Stimulated activated CD8-positive, alpha-beta memory T cell treated with anti-CD3 and anti-CD28 coated beads, Interleukin-15, amount 100 ng/mL, for 4 hours (primary cell): ENCODE measurements around the gene ESRRA.

Source experiments
- DNase-seq, 2 donors: peaks; one replicate each; pipeline ENCODE4 v3.0.0-alpha.2; 2020; ENCODE audit warnings: low read depth in 2 of 2

Gene ESRRA

DNA sequence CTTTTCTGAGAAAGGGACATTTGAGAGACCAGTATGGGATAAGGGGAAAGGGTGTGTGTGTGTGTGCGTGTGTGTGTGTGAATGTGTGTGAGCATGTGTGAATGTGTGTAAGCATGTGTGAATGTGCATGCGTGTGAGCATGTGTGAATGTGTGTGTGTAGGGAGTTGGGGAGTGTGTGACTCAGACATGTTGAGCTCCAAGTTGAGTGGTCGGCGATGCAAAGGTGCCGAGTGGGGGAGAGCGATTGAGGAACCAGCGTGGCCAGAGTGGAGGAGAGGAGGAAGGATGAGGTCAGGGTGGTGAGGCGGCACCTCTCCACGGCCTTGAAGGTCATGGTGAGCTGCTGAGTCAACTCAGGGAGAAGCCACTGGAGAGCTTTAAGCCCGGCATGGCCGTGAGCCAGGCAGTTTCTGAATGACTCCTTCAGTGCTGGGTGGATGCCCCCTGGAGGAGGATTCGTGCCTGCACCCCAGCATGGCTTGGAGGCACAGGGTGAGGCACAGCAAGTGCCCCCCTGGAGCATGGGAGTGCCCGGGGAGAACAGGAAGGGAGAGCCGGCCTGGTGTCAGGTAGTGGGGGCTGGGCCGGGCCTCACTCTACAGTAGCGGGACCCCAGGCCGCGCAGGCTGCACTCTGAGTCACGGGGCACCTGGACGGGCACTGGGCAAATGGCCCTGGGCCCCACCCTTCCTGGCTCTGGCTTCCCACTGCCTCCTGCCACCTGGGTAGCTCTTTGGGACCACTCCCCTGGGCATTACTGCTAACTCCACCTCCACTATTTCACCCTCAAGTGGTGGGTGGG is 26.4 kb downstream of the ESRRA start:
- DNase-seq, result peak; percentile 46 to 50

GRCh38 chr11:64333556-64333955 is 28.2 kb downstream of the ESRRA start:
- DNase-seq, result no peak

DNA sequence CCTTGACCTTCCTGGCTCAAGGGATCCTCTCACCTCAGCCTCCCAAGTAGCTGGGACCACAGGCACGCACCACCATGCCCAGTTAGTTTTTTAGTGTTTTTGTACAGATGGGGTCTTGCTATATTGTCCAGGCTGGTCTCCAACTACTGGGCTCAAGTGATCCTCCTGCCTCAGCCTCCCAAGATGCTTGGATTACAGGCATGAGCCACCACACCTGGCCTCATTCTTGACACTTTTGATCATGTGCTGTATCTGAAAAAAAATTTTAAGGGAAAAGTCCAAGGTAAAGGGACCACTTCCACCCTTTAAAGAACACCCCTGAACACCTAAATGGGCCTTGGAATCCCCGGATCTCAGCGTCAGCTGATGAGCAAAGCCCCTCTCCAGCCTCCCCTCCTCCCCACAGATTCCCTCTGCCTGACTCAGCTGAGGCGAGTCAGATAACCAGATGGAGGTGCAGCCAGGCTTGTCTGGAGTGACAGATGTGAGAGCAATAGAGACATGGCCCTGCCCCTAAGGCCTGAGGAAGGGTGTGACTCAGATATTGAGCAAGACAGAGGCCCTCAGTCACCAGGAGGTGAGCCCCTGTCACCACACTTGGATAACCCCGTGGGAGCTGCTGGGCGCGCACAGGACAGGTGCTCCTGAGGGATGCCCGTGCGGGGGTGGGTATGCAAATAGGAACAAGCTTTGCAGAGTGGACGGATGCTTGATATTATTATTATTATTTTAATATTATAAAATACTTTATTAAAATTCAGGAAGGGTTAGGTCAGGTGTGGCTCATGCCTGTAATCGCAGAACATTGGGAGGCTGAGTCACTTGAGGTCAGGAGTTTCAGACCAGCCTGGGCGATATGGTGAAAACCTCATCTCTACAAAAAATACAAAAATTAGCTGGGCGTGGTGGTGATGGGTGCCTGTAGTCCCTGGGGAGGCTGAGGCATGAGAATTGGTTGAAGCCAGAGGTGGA is 29.7 kb downstream of the ESRRA start:
- DNase-seq, result no peak

DNA sequence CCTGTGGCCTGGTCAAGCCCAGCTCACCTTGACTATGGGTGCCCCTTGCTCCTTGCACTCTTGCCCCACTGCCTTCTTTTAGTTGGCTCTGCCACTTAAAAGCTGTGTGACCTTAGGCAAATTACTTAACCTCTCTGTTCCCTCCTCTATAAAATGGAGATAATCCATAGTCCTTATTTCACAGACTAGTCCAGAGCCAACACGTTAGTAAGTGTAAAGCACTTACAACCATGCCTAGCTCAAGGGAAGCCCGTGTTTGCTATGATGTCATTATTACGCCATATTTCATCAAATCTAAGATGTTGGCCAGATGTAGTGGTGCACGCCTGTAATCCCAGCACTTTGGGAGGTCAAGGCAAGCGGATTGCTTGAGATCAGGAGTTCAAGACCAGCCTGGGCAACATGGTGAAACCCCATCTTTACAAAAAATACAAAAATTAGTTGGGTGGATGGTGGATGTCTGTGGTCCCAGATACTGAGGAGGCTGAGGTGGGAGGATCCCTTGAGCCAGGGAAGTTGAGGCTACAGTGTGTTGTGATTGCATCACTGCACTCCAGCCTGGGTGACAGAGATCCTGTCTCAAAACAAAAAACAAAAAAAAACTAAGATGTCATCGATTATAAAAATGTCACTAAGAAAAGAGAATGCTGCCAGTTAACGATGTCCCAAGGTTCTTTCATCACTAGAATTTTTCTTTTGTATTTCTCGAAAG is 32.4 kb downstream of the ESRRA start:
- DNase-seq, result no peak

DNA sequence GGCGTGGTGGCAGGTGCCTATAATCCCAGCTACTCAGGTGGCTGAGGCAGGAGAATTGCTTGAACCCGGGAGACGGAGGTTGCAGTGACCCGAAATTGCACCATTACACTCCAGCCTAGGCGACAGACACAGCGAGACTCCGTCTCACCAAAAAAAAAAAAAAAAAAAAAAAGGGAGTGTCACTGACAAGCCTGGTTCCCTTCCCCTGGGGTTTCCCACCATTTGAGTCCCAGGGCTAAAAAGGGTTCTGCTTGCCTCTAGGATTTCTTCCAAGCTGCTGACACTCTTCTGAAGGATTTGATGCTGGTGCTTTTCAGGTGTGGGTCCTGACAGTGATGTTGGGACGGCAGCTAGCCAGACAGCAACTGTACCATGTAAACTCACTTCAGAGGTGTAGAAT is 33.4 kb downstream of the ESRRA start:
- DNase-seq, result no peak

GRCh38 chr11:64339286-64339685 is 34.0 kb downstream of the ESRRA start:
- no peak for DNase-seq

- DNase-seq, result peak; percentile 70 to 74
Measured at GRCh38 chr11:64339754-64340408, 34.6 kb downstream of the ESRRA start, which contains the start of gene CCDC88B. CCDC88B (plus strand) TSS chr11:64340204; CDS start chr11:64340267, 63 bp downstream.

DNA sequence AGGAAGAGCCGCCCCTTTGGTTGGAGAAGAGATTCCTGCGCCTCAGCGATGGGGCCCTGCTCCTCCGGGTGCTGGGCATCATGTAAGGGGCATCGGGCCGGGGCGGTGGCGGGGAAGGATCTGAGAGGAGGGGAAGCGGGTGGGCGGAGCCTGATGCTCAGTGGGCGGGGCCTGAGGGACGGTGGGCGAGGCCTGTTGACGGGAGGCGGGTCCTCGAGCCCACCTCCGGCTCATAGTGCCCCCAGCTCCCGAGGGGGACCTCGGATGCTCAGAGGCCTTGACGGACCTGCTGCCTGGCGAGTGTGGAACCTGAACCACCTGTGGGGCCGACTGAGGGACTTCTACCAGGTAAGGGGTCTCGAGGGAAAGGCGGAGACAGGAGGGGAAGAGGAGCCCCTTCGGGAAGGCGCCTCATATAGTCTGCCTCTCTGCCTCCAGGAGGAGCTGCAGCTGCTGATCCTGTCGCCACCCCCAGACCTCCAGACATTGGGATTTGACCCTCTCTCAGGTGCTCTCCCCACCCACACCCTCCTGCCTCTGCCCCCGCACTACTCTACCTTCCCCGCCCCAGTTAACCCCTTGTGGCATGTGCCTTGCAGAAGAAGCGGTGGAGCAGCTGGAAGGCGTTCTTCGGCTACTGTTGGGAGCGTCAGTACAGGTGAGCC is 35.5 kb downstream of the ESRRA start:
- peak; percentile 58 to 60 for DNase-seq

- DNase-seq, result no peak
Measured at GRCh38 chr11:64341429-64341828, 36.1 kb downstream of the ESRRA start.

GRCh38 chr11:64341851-64342791 is 36.8 kb downstream of the ESRRA start:
- DNase-seq, result peak; percentile 65 to 74

GRCh38 chr11:64342869-64343745 is 37.8 kb downstream of the ESRRA start:
- DNase-seq, result no peak

DNA sequence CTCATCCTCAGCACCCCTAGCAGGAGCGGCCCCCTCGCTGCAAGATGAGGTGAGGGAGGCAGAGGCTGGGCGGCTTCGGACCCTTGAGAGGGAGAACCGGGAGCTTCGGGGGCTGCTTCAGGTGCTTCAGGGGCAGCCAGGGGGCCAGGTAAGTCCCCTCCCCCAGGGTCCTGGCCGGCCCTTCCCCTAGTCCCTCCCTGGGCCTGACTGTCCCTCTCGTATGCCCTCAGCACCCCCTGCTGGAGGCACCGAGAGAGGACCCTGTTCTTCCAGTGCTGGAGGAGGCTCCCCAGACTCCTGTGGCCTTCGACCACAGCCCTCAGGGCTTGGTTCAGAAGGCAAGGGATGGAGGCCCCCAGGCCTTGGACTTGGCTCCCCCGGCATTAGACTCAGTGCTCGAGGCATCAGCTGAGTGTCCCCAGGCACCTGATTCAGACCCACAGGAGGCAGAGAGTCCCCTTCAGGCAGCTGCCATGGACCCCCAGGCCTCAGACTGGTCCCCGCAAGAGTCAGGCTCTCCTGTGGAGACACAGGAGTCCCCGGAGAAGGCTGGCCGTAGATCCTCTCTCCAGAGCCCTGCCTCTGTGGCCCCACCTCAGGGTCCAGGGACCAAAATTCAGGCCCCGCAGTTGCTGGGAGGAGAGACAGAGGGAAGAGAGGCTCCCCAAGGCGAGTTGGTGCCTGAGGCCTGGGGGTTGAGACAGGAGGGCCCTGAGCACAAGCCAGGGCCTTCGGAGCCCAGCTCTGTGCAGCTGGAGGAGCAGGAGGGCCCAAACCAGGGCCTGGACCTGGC is 38.6 kb downstream of the ESRRA start:
- DNase-seq, result no peak

DNA sequence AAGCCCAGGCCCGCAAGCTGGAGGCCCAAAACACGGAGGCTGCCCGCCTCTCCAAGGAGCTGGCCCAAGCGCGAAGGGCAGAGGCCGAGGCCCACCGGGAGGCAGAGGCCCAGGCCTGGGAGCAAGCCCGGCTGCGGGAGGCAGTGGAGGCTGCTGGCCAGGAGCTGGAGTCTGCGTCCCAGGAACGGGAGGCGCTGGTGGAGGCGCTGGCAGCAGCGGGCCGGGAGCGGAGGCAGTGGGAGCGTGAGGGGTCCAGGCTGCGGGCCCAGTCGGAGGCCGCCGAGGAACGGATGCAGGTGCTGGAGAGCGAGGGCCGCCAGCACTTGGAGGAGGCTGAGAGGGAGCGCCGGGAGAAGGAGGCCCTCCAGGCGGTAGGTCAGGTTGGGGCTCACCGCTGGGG is 39.5 kb downstream of the ESRRA start:
- DNase-seq, result no peak

- DNase-seq, result no peak
Measured at GRCh38 chr11:64347193-64347867, 42.0 kb downstream of the ESRRA start.

DNA sequence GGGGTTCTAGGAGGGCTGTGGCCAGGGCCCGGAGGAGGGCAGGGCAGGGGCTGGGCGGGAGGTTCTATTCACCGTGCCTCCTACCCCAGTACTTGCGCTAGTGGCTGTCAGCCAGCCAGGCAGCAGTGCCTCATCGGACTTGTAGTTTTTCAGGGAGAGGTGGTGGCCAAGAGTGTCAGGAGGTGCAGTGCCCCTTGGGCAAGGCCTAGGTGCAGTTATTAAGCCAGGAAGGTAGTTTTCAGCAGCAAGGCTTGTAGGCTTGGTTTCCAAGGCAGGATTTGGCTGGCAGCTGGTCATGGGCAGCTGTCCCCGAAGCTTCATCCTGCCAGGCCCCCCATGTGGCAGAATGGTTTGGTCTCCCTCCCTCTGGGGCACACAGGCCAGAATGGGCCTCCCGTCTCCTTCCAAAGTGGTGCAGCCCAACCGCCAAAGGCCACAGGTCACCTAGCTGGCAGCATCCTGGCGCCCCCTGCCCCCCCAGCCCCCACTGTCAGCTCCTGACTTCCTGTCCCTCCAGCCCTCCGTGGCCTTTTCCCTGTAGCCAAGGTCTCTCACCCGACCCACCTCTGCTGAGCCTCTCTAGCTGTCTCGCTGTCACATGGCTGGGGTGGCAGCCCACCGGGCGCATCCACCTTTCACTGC is 43.2 kb downstream of the ESRRA start:
- DNase-seq, result no peak

GRCh38 chr11:64349025-64349387 is 43.7 kb downstream of the ESRRA start:
- no peak for DNase-seq

DNA sequence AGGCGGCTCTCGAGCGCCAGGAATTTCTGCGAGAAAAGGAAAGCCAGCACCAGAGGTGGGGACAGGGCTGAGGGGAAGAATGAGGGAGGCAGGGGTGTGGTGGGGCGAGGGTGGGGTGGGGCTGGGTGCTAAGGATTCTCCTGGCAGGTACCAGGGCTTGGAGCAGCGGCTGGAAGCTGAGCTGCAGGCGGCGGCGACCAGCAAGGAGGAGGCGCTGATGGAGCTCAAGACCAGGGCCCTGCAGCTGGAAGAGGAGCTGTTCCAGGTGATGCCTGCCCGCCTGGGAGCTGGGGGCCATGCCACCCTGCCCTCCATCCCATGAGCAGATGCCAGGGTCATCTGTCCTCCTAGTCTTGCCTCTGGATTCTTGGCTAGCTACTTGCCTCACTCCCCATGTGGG is 44.1 kb downstream of the ESRRA start:
- DNase-seq, result no peak
